ENCODE data around the gene ATP9B.
"Not testable (repeated sequence)": the region's sequence is repeated elsewhere in the genome, so short reads cannot be mapped to it uniquely, and the experiment has no call there.

The ATP9B gene

DNA sequence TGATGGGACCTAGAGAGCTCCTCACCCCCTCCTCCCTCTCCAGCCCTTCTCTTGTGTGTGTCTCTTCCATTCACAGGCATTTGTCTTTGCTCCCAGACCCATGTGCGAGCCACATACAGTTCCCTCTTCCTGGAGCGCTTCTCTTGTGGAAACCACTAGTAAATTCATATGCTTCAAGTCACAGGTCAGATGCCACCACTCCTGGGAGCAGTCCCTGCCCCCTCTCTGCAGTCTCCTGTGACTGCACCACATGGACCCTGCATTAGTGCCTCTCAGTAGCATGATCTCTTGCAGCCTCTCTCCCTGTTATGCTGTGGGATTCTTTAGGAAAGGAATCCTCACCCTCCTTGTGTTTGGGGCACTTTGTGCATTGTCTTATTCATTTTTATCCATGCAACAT is 230.1 kb downstream of the ATP9B start:
- DNase-seq = no peak

GRCh38 chr18:79299711-79300110 is 230.5 kb downstream of the ATP9B start:
- no peak for DNase-seq

- no peak for DNase-seq
Observed at GRCh38 chr18:79300413-79300812, 231.2 kb downstream of the ATP9B start.

DNA sequence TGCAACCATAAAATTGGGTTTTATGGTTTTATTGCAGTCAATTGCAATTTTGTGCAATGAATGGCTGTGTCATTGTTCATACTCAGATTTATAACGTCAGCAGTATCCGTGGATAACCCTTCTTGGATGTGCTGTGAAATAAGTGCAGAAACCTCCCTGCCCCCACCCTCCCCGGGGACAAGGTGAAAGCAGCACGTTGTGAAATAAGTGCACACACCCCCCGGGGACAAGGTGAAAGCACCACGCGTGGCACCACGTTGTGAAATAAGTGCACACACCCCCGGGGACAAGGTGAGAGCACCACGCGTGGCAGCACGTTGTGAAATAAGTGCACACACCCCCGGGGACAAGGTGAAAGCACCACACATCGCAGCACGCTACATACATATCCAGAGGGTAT is 232.9 kb downstream of the ATP9B start:
- DNase-seq = no peak

GRCh38 chr18:79305911-79306310 is 236.7 kb downstream of the ATP9B start:
- DNase-seq = no peak

DNA sequence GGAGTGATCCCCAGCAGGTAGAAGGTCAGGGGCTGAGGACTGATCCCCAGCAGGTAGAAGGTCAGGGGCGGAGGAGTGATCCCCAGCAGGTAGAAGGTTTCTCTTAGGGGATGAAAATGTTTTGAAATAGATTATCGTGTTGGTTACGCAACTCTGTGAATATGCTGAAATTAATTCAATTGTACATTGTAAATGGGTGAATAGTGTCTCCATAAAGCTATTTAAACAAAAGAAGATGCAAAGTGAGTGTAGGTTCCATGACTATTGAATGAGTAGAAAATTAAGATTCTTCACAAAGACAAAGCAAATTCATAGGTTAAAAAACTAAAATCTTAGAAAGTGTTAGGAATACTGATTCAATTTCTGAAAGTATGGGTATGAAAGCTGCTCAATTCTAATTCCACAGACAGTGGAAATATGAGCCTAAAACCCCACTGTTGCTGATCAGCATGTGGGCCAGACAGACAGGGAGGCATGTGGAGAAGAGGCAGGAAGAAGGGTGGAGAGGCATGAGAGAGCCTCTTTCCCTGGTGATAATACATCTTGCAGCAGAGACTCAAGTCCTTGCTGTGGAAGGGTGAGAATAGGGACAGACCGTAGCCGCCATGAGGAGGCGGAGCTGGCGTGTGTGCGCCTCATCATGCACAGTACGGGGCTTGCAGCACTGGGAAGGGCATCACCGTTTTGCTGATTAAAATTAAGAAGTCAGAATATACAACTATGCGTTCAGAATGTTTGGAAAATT is 240.6 kb downstream of the ATP9B start:
- no peak for DNase-seq

DNA sequence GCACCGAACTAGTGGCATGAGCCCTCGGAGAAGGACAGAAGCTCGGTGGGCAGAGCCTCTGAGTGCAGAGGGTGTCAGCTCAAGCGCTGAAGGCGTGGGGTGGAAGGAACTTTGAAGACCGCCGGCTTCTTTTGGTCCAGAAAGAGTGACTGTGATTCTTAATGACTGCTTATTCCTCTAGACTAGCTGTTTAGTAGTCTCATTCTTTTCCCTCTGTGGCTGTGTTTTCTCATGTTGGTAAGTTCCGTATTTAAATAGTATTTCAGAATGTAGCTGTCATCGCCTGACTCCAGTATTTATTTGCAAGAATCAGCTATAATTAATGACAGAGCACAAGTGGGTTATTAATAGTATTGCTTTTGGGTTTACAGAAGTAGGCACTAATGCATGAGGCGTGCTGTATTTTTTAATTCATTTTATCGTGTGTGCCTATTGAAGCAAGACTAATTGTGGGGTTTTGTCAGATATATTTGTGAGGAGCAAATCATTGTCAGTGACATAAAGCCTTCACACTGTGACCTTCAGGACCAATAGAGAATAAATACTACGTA is 245.7 kb downstream of the ATP9B start:
- DNase-seq = no peak

DNA sequence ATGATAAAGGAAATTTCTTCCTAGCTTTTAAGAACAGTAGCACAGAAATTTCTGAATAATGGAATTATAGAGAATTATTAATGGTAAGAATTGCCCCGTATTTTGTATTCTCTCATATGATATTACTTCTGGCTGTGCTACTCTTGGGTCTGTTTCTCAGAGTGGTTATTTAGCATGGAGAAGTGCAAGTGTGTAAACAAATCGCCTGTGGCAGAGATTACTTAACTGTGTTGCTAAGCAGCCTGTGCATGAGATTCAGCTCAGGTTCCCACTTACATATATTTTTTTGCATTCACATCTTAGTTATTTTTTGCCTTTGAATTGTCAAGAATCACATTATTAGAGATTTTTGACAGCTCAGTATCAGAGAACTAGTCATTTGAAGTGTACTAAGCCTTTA is 246.4 kb downstream of the ATP9B start:
- no peak for DNase-seq

GRCh38 chr18:79317703-79318102 is 248.5 kb downstream of the ATP9B start:
- DNase-seq = no peak

GRCh38 chr18:79318142-79318673 is 249.0 kb downstream of the ATP9B start:
- no peak for DNase-seq

DNA sequence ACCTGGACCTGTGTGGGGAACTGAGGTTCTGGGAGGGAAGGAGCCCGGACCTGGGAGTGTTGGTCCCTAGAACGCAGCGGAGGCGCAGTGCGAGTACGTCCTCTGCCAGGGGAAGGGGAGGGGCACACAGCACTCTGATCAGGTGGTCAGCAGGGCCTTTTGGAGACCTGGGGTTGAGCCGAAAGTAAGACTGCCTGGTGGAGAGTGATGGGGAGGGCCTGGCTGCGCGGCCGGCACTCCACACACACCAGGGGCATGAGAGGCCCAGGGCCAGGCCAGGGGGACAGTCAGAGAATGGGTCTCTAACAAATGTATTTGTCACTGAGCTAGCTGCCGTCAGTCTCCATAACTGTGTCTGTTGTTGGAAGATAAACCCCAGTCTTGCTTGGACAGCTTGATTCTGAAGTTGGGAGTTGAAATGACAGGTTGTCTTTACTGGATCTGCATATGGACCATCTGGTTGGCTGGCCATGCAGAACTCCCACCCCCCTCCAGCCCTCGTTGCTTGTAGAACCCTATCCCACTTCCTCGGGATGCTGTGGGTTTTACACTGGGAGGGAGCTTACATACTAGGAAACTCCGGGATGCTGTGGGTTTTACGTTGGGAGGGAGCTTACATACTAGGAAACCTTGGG is 251.1 kb downstream of the ATP9B start:
- no peak for DNase-seq

DNA sequence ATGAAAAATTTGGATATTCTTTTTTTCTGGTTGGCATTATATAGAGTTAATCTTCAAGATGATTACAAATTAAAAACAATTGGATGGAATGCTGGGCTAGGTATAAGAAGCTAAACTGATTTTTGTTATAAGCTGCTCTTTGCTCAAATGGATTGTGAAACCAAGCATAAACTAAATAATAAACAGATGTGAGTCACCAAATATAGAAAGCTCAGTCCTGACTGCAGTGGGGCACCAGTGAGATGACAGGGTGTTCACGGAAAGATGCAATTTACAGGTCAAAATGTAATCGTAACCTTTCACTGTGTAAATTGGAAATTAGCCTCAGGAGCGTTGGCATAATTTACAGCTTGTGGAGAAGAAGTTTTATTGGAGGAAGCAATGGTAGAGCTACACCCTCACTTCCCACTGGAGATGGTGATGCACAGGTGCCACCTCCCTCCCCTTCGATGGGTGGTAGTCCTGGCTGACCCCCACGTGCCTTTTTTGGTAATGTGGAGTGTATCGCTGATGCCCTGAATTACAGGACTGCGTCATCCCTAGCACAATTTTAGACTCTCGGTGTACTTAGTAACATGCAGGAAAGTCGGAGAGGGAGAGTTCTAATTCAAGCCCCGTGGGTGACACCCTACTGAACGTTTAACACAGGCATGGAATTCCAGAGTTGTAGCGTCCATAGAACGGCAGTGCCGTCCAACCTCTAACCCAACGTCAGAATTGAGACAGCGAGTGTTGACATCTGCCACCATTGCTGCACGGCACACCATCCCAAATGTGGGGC is 252.6 kb downstream of the ATP9B start:
- DNase-seq = no peak

DNA sequence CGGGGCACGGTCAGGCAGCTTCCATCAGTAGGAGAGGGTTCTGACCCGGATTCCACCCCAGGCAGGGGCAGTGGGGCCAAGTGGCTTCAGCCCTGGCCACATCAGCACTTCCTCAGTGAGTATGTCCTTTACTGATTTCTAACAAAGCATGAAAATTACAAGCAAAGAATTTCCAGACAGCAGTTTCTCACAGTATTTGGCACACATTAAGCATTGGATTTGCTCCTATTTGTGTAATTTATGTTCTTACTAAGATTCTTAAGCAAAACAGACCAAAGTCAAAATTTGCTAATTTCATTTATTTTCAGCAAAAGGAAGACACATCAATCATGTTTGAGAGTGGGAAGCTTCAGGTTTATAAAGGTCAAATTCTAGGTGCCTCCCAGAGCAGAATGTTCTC is 253.2 kb downstream of the ATP9B start:
- no peak for DNase-seq

- no peak for DNase-seq
Observed at GRCh38 chr18:79323471-79323870, 254.3 kb downstream of the ATP9B start.

GRCh38 chr18:79326413-79327198 is 257.4 kb downstream of the ATP9B start:
- no peak for DNase-seq

DNA sequence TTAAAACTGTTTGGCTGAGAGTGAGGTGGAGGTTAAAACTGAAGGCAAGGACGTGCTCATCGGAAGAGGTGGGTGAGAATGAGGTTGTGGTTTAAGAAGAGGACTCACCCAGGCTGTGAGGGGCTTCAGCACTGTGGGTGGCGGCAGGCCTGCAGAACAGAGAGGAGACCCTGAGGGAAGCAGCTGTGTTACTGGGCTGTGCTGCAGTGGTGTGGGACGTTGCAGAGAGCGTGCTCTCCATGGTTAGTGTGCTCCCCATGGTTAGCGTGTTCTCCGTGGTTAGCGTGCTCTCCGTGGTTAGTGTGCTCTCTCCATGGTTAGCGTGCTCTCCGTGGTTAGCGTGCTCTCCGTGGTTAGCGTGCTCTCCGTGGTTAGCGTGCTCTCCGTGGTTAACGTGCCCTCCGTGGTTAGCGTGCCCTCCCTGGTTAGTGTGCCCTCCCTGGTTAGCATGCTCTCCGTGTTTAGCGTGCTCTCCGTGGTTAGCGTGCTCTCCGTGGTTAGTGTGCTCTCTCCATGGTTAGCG is 258.1 kb downstream of the ATP9B start:
- no peak for DNase-seq

DNA sequence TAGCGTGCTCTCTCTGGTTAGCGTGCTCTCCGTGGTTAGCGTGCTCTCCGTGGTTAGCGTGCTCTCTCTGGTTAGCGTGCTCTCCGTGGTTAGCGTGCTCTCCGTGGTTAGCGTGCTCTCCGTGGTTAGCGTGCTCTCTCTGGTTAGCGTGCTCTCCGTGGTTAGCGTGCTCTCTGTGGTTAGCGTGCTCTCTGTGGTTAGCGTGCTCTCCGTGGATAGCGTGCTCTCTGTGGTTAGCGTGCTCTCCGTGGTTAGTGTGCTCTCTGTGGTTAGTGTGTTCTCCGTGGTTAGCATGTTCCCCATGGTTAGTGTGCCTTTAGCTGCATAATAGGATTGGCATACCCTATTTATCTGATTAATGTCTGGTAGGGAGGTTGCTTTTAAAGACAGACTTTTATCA is 258.7 kb downstream of the ATP9B start:
- not testable (repeated sequence) for DNase-seq

GRCh38 chr18:79328887-79329286 is 259.7 kb downstream of the ATP9B start:
- DNase-seq = no peak

DNA sequence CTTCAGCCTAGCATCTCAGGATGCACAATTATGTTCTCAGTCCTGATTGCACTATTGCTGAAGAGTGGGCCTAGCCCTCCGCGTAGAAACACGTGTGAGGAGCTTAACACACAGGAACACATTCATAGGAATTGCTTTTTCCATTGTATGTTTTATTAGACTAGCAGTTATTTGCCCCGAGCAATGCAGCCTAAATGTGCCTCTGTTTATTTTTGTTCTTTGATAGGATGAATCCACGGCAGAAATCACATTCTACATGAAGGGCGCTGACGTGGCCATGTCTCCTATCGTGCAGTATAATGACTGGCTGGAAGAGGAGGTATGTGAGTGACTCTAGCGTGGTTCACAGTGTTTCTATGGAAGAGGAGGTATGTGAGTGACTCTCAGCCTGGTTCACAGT is 260.6 kb downstream of the ATP9B start:
- no peak for DNase-seq

DNA sequence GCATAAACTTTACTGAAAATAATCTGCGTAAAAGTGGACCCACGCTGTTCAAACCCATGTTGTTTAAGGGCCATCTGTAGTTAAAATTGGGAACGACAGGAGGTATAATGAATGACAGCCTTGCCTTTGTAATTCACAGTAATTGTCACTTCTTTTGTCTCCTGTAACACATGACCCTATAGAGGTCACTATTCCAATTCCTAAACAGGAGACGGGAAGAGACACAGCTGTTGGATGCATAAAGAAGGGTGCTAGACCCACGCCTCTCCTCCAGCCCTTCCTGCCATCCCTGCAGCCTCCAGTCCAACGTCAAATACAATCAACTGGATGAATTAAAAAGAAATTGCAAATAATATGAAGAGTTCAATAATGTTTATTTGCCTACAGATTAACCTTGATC is 263.5 kb downstream of the ATP9B start:
- DNase-seq = no peak

GRCh38 chr18:79333046-79333445 is 263.9 kb downstream of the ATP9B start:
- no peak for DNase-seq

DNA sequence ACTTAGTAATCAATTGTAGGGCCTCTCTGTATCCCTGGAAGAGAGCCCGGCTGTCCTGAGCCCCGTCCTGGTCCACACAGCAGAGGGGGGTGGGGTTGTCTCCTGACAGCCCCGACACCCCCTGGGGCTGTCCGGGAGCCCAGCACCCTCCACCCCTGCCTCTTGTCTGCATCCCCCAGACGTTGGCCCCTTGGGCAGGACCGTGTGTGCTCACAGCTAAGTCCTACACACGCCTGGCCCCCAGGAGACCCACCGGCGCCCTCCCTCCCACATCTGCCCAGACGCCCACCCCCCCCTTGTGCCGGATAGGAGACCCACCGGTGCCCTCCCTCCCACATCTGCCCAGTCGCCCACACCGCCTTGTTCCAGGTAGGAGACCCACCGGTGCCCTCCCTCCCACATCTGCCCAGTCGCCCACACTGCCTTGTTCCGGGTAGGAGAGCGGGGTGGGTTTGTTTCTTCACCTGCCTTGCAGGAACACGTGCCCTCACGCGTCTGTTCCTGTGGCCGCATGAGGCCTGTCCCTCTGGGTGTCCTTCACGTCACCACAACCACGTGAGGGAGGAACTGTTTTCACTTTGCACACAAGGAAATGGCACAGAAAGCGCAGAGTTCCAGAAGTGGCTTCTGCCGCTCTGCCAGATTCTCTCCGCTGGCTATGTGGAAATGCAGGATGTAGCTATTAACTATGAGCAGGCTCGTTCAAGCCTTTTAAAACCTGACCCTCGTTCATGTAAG is 265.5 kb downstream of the ATP9B start:
- DNase-seq = no peak

All from stimulated activated CD4-positive, alpha-beta T cell treated with anti-CD3 and anti-CD28 coated beads, Interleukin-1b, Interleukin-23, amount 100 ng/mL, for 48 hours (primary cell).